Activated naive CD4-positive, alpha-beta T cell treated with anti-CD3 and anti-CD28 coated beads, Interleukin-2, amount 50 U/mL, for 24 hours (primary cell): ENCODE data around the gene DNM1.

Experiments used
- H3K27ac Mint-ChIP-seq: one replicate; pipeline ENCODE4 v1.8.0; 2021; ENCODE audit warnings: mild to moderate bottlenecking, mixed read lengths
- H3K27me3 Mint-ChIP-seq: one replicate; pipeline ENCODE4 v1.8.0; 2021; ENCODE audit warnings: mixed read lengths
- H3K36me3 Mint-ChIP-seq: one replicate; pipeline ENCODE4 v1.8.0; 2021; ENCODE audit warnings: mixed read lengths
- H3K4me1 Mint-ChIP-seq: one replicate; pipeline ENCODE4 v1.8.0; 2021; ENCODE audit warnings: mixed read lengths
- H3K4me3 Mint-ChIP-seq: one replicate; pipeline ENCODE4 v1.8.0; 2021; ENCODE audit warnings: mild to moderate bottlenecking, mixed read lengths
- H3K9me3 Mint-ChIP-seq: one replicate; pipeline ENCODE4 v1.8.0; 2021; ENCODE audit warnings: mixed read lengths

The DNM1 gene

GRCh38 chr9:128285033-128285784 is 82.0 kb downstream of the DNM1 start:
- Mint-ChIP-seq H3K4me3 (no peak overlapping the region), H3K9me3 (no peaks in the 10 kb centered on the region), H3K4me1 (peaks cover under 1% of the 10 kb centered on the region), H3K27me3 (no peaks in the 10 kb centered on the region), H3K36me3 (peaks cover 7% of the 10 kb centered on the region), H3K27ac (no peak overlapping the region)

- Mint-ChIP-seq H3K27me3 (no peaks in the 10 kb centered on the region), H3K27ac (no peak overlapping the region), H3K9me3 (no peaks in the 10 kb centered on the region), H3K4me3 (no peak overlapping the region), H3K36me3 (peaks cover 5% of the 10 kb centered on the region), H3K4me1 (no peaks in the 10 kb centered on the region)
These were observed 83.3 kb downstream of the DNM1 start for GRCh38 chr9:128286440-128286839.

- no peak overlapping the region for H3K27ac Mint-ChIP-seq
- H3K36me3 Mint-ChIP-seq, result peaks cover 5% of the 10 kb centered on the region
- H3K27me3 Mint-ChIP-seq, result no peaks in the 10 kb centered on the region
- H3K4me3 Mint-ChIP-seq, result no peak overlapping the region
- H3K4me1 Mint-ChIP-seq, result no peaks in the 10 kb centered on the region
- no peaks in the 10 kb centered on the region for H3K9me3 Mint-ChIP-seq
These were observed 85.3 kb downstream of the DNM1 start for GRCh38 chr9:128288273-128289004.

DNA sequence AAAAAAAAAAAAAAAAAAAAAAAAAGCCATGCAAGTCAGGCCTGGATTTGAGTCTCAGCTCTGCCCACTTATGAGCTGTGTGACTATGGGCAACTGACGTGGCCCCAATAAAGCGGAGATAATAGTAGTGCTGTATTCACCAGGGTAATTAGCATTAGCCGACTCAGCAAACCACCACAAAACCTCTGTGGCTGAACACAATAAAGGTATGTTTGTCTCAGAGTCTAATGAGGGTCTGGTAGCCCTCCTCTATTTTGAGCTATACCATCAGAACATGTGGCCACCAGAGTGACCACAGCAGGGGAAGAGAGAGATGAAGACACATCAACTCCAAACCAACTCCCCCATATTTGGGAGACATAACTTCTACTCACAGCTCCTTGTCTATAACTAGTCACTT is 88.8 kb downstream of the DNM1 start:
- Mint-ChIP-seq H3K36me3 (no peaks in the 10 kb centered on the region), H3K27me3 (no peaks in the 10 kb centered on the region), H3K4me3 (no peak overlapping the region), H3K4me1 (no peaks in the 10 kb centered on the region), H3K9me3 (no peaks in the 10 kb centered on the region), H3K27ac (no peak overlapping the region)

GRCh38 chr9:128293091-128293490 is 89.9 kb downstream of the DNM1 start:
- H3K27ac Mint-ChIP-seq, result no peak overlapping the region
- H3K4me3 Mint-ChIP-seq, result no peak overlapping the region
- H3K4me1 Mint-ChIP-seq, result no peaks in the 10 kb centered on the region
- no peaks in the 10 kb centered on the region for H3K9me3 Mint-ChIP-seq
- no peaks in the 10 kb centered on the region for H3K27me3 Mint-ChIP-seq
- no peaks in the 10 kb centered on the region for H3K36me3 Mint-ChIP-seq

DNA sequence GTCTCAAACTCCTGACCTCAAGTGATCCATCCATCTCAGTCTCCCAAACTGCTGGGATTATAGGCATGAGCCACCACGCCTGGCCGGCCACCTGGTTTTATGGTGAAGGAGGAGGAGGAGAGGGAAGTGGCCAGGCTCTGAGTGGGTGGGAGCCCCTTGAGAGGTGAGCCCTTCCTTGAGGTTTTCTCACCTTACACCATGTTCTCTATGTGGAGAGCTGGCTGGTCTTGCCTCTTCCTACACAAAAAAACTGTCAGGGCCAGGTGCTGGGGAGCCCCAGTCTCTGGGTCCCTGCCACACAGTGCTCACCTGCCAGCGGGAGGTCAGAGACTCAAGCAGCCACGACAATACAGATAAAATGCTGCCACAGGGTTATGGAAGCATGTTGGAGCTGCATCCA is 91.0 kb downstream of the DNM1 start:
- no peaks in the 10 kb centered on the region for H3K27me3 Mint-ChIP-seq
- H3K4me1 Mint-ChIP-seq, result no peaks in the 10 kb centered on the region
- no peaks in the 10 kb centered on the region for H3K36me3 Mint-ChIP-seq
- no peak overlapping the region for H3K27ac Mint-ChIP-seq
- H3K4me3 Mint-ChIP-seq, result no peak overlapping the region
- H3K9me3 Mint-ChIP-seq, result no peaks in the 10 kb centered on the region

- H3K27ac Mint-ChIP-seq, result no peak overlapping the region
- H3K4me3 Mint-ChIP-seq, result no peak overlapping the region
These were observed 93.4 kb downstream of the DNM1 start for GRCh38 chr9:128296340-128297220.

DNA sequence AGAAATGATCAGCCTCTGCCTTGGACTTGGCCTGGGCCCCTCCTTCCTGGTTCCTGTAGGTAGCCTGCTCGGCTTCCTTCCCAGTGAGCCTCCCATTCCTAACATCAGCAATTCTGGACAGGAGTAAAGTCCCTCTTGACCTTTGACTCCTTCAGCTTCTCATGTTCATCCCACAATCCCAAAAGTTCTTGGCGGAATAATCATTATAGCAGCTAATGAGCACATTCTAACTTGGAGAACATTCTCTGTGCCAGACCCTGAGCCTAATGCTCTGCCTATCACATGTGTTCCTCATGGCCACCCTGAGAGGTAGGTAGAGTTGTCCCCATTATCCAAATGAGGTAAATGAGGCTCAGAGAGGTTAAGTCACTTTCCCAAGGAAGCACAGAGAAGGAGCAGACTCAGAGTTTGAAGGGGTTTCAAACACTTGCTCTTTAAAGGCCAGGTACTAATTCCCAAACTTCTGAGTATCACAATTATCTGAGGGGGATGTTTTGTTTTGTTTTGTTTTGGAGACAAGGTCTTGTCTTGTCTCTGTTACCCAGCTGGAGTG is 94.1 kb downstream of the DNM1 start:
- Mint-ChIP-seq H3K4me3 (no peak overlapping the region), H3K27ac (no peak overlapping the region), H3K27me3 (no peaks in the 10 kb centered on the region), H3K4me1 (no peaks in the 10 kb centered on the region), H3K9me3 (no peaks in the 10 kb centered on the region), H3K36me3 (no peaks in the 10 kb centered on the region)

More at GRCh38 chr9:128296340-128297220, 93.4 kb downstream of the DNM1 start:
- Mint-ChIP-seq H3K36me3 (no peaks in the 10 kb centered on the region), H3K9me3 (no peaks in the 10 kb centered on the region), H3K4me1 (no peaks in the 10 kb centered on the region), H3K27me3 (no peaks in the 10 kb centered on the region)

GRCh38 chr9:128298535-128299482 is 95.6 kb downstream of the DNM1 start:
- no peak overlapping the region for H3K27ac Mint-ChIP-seq
- no peaks in the 10 kb centered on the region for H3K27me3 Mint-ChIP-seq
- H3K9me3 Mint-ChIP-seq, result no peaks in the 10 kb centered on the region
- no peaks in the 10 kb centered on the region for H3K4me1 Mint-ChIP-seq
- H3K36me3 Mint-ChIP-seq, result no peaks in the 10 kb centered on the region
- no peak overlapping the region for H3K4me3 Mint-ChIP-seq

DNA sequence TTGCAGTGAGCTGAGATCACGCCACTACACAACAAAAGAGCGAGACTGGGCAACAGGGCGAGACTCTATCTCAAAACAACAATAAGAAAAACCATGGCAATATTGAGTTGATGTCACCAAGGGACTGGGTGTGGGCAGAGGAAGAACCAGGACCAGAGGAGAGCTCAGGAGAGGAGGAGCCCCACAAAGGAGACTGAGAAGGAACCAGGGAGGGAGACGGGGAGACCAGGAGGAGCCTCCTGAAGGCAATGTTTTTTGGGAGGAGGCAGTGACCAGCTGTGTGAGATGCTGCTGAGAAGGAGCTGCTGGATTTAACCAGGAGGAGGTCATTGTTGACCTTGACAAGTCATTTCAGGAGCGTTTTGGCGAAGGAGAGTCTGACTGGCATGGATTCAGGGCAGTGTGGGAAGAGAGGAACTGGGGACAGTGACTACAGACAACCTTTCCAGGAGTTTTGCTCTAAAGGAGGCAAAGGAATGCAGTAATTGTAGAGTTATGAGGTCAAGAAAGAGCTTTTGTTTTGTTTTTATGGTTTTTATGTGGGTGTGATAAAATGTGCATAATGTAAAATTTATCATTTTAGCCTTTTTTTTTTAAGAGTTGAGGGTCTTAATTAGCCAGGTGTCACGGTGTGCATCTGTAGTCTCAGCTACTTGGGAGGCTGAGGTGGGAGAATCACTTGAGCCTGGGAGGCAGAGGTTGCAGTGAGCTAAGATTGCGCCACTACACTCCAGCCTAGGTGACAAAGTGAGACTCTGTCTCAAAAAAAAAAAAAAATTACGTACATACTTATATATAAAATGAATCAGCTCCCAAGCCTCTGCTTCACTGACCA is 101.2 kb downstream of the DNM1 start:
- Mint-ChIP-seq H3K4me3 (no peak overlapping the region), H3K36me3 (peaks cover 6% of the 10 kb centered on the region), H3K27ac (peak overlapping the region; percentile 80), H3K9me3 (no peaks in the 10 kb centered on the region), H3K27me3 (no peaks in the 10 kb centered on the region), H3K4me1 (no peaks in the 10 kb centered on the region)
